ENCODE measurements around the gene VENTX.

Gene VENTX

GRCh38 chr10:133249975-133250754 is 12.5 kb downstream of the VENTX start:
- no peak for DNase-seq (ENCODE audit: low read depth)
- no peak overlapping the region for H3K4me3 ChIP-seq (ENCODE audit: low read depth, low read length)
- no peak for TF ChIP-seq CTCF (conservative IDR thresholded peaks at IDR 0.05; ENCODE audit: low read depth, low read length)

GRCh38 chr10:133251388-133252222 is 13.9 kb downstream of the VENTX start:
- DNase-seq (ENCODE audit: low read depth): no peak
- no peak for TF ChIP-seq CTCF (conservative IDR thresholded peaks at IDR 0.05; ENCODE audit: low read depth, low read length)
- no peak overlapping the region for H3K4me3 ChIP-seq (ENCODE audit: low read depth, low read length)

GRCh38 chr10:133252223-133252552 is 14.5 kb downstream of the VENTX start:
- no peak for DNase-seq (ENCODE audit: low read depth)
- H3K4me3 ChIP-seq (ENCODE audit: low read depth, low read length): no peak overlapping the region
- no peak for TF ChIP-seq CTCF (conservative IDR thresholded peaks at IDR 0.05; ENCODE audit: low read depth, low read length)

GRCh38 chr10:133253361-133253955 is 15.8 kb downstream of the VENTX start:
- no peak overlapping the region for H3K4me3 ChIP-seq (ENCODE audit: low read depth, low read length)
- DNase-seq (ENCODE audit: low read depth): no peak
- TF ChIP-seq CTCF (conservative IDR thresholded peaks at IDR 0.05; ENCODE audit: low read depth, low read length): no peak

GRCh38 chr10:133254421-133255120 is 16.9 kb downstream of the VENTX start:
- TF ChIP-seq CTCF (conservative IDR thresholded peaks at IDR 0.05; ENCODE audit: low read depth, low read length): no peak
- no peak overlapping the region for H3K4me3 ChIP-seq (ENCODE audit: low read depth, low read length)
- no peak for DNase-seq (ENCODE audit: low read depth)

GRCh38 chr10:133255323-133255722 is 17.7 kb downstream of the VENTX start:
- no peak for TF ChIP-seq CTCF (conservative IDR thresholded peaks at IDR 0.05; ENCODE audit: low read depth, low read length)
- DNase-seq (ENCODE audit: low read depth): no peak

More at GRCh38 chr10:133255323-133255722, 17.7 kb downstream of the VENTX start:
- no peak overlapping the region for H3K4me3 ChIP-seq (ENCODE audit: low read depth, low read length)

Measured in choroid plexus epithelial cell (primary cell).